ENCODE measurements around the gene TRIM5. TPM values are rescaled to one million over a fixed set of nuclear protein-coding genes. Genes with fewer than 3 reads are reported as not detected.
"Not testable (repeated sequence)": the region's sequence is repeated elsewhere in the genome, so short reads cannot be mapped to it uniquely, and the experiment has no call there.

Gene TRIM5
- total RNA-seq, 6 donors from 2014 or later, result 21.1 to 53.0 (median 35.9) TPM

DNA sequence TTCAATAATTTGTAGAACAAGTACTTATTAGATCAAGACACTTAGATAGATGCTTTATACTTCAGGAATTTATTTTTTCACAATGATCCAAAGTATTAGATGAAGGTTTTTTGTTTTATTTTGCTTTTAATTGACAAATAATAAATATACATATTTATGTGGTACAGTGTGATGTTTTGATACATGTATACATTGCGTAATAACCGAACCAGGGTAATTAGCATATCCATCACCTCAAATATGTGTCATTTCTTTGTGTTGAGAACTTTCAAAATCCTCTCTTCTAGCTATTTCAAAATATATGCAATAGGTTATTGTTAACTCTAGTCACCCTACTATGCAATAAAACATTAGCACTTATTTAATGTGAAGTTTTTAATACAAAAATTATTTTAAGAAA lies 21.4 kb downstream of the TRIM5 start:
- Histone ChIP-seq H3K27me3 (no peaks in the 10 kb centered on the region), H3K9me3 (no peaks in the 10 kb centered on the region), H3K4me1 (peaks cover 0 to 8% (median 3%) of the 10 kb centered on the region in 4 donors), H3K36me3 (peaks cover 0 to 48% (median 9%) of the 10 kb centered on the region in 4 donors), H3K27ac (no peak overlapping the region), H3K4me3 (no peak overlapping the region)
- ATAC-seq (ENCODE audit: low FRiP score in 2 of 2) (no peak), DNase-seq (no peak)
- TF ChIP-seq POLR2AphosphoS5 (IDR thresholded peaks at IDR 0.05) (no peak), CTCF (IDR thresholded peaks at IDR 0.05) (no peak), POLR2A (IDR thresholded peaks at IDR 0.05) (no peak), EP300 (IDR thresholded peaks at IDR 0.05) (no peak)
- WGBS, 2 donors, result 91 to 97% methylated on average over 2 of the region's 2 CpGs

- DNase-seq (no peak), ATAC-seq (ENCODE audit: low FRiP score in 2 of 2) (no peak)
- Histone ChIP-seq H3K27ac (no peak overlapping the region), H3K9me3 (no peaks in the 10 kb centered on the region), H3K4me1 (no peaks in the 10 kb centered on the region), H3K36me3 (peaks cover 0 to 8% (median 0%) of the 10 kb centered on the region in 4 donors), H3K27me3 (no peaks in the 10 kb centered on the region), H3K4me3 (no peak overlapping the region)
- 90 to 93% methylated on average over 5 of the region's 5 CpGs for WGBS, 2 donors
- no peak for TF ChIP-seq CTCF (IDR thresholded peaks at IDR 0.05)
- no peak for TF ChIP-seq POLR2AphosphoS5 (IDR thresholded peaks at IDR 0.05)
- TF ChIP-seq POLR2A (IDR thresholded peaks at IDR 0.05), result no peak
- TF ChIP-seq EP300 (IDR thresholded peaks at IDR 0.05), result no peak
These were observed 26.6 kb downstream of the TRIM5 start for GRCh38 chr11:5658318-5658717.

DNA sequence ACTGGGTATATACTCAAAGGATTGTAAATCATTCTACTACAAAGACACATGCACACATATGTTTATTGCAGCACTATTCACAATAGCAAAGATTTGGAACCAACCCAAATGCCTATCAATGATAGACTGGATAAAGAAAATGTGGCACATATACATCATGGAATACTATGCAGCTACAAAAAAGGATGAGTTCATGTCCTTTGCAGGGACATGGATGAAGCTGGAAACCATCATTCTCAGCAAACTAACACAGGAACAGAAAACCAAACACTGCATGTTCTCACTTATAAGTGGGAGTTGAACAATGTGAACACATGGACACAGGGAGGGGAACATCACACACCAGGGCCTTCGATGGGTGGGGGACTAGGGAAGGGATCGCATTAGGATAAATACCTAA lies 27.9 kb downstream of the TRIM5 start:
- not testable (repeated sequence) for H3K27ac ChIP-seq; H3K36me3 ChIP-seq; H3K9me3 ChIP-seq; DNase-seq; H3K27me3 ChIP-seq; H3K4me1 ChIP-seq; H3K4me3 ChIP-seq; ATAC-seq (ENCODE audit: low FRiP score in 2 of 2)
- 88 to 96% methylated on average over 2 of the region's 2 CpGs for WGBS, 2 donors

DNA sequence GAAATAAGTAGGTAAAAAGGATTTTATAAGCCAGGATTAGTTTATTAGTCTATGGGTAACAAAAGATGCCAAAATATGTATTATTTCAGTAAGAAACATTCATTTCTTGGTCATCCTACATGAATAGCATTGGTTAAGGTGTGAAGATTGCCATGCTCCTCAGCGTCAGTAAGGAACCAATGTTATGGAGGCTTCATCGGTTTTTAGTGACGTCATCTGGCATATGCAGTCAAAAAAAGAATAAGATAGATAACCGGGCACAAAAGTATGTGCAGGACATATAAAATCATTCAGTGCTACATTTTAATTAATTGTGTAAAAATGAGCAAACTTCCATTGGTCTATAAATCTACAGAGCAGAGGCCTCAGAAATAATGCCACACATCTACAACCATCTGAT lies 29.4 kb downstream of the TRIM5 start:
- ATAC-seq (ENCODE audit: low FRiP score in 2 of 2) (no peak), DNase-seq (no peak)
- Histone ChIP-seq H3K4me3 (no peak overlapping the region), H3K9me3 (no peaks in the 10 kb centered on the region), H3K27ac (no peak overlapping the region), H3K27me3 (no peaks in the 10 kb centered on the region), H3K4me1 (no peaks in the 10 kb centered on the region), H3K36me3 (no peaks in the 10 kb centered on the region)
- TF ChIP-seq CTCF (IDR thresholded peaks at IDR 0.05), result no peak
- TF ChIP-seq POLR2A (IDR thresholded peaks at IDR 0.05), result no peak
- TF ChIP-seq POLR2AphosphoS5 (IDR thresholded peaks at IDR 0.05), result no peak
- TF ChIP-seq EP300 (IDR thresholded peaks at IDR 0.05), result no peak
- 92 to 94% methylated on average over 4 of the region's 4 CpGs for WGBS, 2 donors

GRCh38 chr11:5646139-5646538 lies 38.7 kb downstream of the TRIM5 start:
- Histone ChIP-seq H3K36me3 (peaks cover 3 to 36% (median 12%) of the 10 kb centered on the region in 4 donors), H3K27ac (no peak overlapping the region), H3K27me3 (no peaks in the 10 kb centered on the region), H3K9me3 (no peaks in the 10 kb centered on the region), H3K4me1 (no peaks in the 10 kb centered on the region), H3K4me3 (no peak overlapping the region)
- ATAC-seq (ENCODE audit: low FRiP score in 2 of 2), result no peak
- DNase-seq, result no peak
- 92 to 97% methylated on average over 3 of the region's 3 CpGs for WGBS, 2 donors
- TF ChIP-seq CTCF (IDR thresholded peaks at IDR 0.05) (no peak), EP300 (IDR thresholded peaks at IDR 0.05) (no peak), POLR2A (IDR thresholded peaks at IDR 0.05) (no peak), POLR2AphosphoS5 (IDR thresholded peaks at IDR 0.05) (no peak)
